Fibroblast of skin of right biceps (primary cell): Measurements from ENCODE around the gene ADAMTS14.

Experiments
- DNase-seq: peaks from one replicate; pipeline ENCODE4 v3.0.0-alpha.2; 2013

ADAMTS14 gene

DNA sequence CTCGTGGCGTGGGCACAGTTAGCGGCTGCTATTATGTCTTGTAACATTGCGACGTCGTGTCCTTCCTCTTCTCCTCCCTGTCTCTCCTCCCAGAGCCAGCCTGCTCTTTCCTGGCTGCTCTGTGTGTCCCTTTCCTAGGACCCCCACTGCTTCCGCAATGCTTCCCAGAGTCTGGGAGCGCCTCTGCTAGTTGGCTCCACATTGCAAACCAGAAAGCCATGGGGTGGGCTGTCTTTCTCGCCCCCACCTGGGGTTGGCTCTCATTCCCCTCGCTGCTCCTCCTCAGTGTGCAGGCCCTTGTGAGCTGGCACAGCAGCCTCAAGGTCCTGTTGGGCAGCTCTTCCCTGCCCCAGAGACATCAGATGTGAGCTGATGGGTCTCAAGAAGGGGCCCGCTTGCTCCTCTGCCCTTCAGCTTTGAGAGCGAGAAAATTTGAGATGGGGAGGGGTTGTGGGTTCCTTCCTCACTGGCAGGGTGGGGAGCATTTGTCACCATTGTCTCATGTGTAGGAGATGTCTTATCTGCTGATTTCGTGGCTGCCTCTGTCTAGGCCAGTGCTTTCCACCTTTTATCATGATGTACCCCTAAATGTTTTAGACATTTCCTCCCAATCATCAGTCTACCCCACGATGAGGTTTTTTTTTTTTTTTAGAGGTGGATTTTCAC, 3.3 kb downstream of the ADAMTS14 start:
- no peak for DNase-seq

GRCh38 chr10:70676511-70676910, 4.2 kb downstream of the ADAMTS14 start:
- no peak for DNase-seq

DNA sequence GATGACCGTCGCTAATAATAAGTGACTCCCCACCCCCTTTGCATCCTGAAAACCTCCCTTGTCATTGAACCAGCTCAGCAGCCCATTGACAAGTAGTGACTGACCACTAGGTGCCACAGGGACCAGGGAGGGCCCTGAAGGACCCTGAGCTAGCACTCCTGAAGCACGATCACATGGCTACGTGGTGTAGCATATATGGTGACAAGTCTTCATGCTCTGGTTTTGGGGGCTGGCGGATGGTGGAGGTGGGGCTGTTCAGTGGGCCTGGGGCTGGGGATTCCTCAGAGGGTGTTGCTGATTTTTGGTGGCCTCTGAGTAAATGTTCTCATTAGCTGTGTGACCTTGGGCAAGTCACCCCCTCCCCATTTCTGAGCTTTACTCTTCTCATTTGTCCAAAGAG, 4.7 kb downstream of the ADAMTS14 start:
- DNase-seq: no peak

- DNase-seq: no peak
Measured at GRCh38 chr10:70677620-70678249, 5.4 kb downstream of the ADAMTS14 start.

DNA sequence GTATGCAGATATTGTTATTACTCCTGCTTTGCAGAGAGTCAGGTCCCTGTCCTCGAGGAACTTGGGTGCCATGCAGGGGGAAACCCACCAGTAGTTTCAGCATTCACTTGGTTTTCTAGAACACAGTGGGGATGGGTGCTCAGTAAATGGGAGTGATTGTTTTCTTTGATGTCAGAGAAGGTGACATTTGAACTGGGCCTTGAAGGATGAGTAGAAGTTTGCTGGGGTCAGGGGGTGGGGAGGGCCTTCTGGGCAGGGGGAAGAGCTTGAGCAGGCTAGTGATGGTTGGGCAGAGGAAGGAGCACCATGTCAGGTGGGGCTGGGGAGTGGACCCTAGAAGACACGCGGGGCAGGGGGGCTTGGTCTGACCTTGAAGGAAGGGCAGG, 5.9 kb downstream of the ADAMTS14 start:
- no peak for DNase-seq

- DNase-seq: no peak
Measured at GRCh38 chr10:70678757-70679489, 6.6 kb downstream of the ADAMTS14 start.

GRCh38 chr10:70679498-70679897, 7.2 kb downstream of the ADAMTS14 start:
- peak; percentile 93 for DNase-seq

DNA sequence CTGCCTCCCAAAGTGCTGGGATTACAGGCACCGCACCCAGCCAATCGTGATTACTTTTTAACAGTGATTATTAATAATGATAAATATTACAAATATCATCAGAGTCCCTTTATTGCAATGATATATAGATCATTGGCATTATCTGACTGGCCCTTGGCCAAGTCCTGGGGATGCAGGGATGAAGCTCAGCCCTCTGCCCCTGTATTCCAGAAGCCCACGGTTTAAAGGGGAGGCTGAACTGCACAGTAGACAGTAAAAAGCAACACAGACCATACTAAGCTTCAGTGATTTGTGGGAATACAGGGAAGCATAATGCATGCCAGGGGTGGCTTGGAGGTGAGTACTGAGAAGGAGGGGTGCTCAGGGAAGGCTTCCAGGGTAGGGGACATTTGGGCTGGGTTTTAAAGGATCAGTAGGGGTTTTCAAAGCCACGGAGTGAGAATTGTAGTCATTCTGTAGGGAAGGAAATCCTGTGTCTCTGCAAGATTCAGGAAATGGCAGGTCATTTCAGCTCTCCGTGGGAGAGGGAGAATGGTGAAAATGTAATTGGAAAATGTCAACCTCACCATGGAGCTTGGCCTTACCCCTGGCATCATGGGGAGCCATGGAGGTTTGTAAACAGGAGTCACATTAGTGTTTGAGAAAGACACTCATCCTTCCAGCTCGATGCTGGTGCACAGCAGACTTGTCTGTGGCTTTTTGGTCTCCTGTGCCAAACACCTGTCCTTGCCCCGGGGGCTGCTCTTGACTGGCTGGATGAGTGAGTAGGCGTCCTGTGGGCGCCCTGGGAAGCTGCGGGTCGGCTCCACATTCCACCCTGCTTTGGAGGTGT, 8.8 kb downstream of the ADAMTS14 start:
- DNase-seq: no peak

- no peak for DNase-seq
Measured at GRCh38 chr10:70681731-70682005, 9.4 kb downstream of the ADAMTS14 start.

DNA sequence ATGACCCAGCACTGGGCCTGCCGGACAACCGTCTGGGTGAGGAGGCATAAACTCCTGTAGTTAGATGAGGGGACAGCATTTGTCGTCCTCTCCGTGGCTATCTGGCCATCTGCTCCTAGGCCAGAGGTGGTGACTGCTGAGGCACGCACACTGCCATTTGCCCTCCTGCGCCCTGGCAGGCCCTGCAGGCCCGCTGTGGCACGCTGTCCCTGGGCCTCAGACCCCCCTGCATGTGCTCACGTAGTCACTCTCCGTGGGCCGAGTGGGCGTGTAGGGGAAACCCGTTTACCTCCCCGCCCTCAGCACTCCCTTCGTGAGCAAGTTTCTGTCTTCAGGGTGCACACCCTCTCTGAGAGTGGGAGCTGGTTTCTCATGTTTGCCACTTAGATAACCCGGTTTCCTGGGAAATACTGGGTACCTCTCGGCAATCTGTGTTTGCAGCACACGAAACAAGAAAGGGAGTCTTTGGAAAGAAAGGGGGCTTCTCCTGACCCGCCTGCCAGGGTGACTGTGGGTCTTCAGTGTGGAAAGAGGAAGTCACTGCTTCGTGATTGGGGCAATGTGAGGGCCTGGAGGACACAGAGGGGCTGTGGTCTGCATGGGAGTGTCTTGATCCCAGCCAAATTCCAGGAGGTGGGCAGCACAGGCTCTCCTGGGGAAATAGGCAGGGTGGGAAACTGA, 10.8 kb downstream of the ADAMTS14 start:
- DNase-seq: no peak

GRCh38 chr10:70683601-70683934, 11.3 kb downstream of the ADAMTS14 start:
- no peak for DNase-seq

DNA sequence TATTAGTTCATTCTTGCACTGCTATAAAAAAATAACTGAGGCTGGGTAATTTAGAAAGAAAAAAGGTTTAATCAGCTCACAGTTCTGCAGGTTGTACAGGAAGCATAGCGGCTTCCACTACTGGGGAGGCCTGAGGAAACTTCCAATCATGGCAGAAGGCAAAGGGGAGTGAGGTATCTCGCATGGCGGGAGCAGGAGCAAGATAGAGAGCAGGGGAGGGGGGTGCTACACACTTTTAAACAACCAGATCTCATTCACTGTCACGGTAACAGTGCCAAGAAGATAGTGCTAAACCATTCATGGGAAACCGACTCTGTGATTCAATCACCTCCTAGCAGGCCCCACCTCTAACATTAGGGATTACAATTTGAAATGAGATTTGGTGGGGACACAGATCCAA, 11.6 kb downstream of the ADAMTS14 start:
- DNase-seq: no peak

DNA sequence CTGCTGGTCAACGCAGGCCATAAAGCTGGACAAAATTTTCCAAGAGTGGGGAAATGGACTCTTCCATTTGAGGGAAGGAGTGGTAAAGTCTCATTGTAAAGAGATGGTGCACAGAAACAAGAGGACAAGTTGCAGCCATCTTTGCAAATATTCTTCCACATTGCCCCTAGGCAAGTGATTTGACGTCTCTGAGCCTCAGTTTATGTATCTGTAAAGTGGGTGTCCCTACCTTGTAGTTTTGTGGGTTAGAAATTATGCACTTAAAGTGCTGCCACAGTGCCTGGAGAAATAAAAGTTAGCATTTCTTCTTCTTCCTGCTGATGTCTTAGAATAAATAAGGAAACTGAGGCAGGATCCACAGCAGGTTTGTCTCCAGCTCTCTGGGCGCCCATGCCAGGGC, 12.1 kb downstream of the ADAMTS14 start:
- DNase-seq: no peak

GRCh38 chr10:70684839-70685454, 12.6 kb downstream of the ADAMTS14 start:
- DNase-seq: no peak

DNA sequence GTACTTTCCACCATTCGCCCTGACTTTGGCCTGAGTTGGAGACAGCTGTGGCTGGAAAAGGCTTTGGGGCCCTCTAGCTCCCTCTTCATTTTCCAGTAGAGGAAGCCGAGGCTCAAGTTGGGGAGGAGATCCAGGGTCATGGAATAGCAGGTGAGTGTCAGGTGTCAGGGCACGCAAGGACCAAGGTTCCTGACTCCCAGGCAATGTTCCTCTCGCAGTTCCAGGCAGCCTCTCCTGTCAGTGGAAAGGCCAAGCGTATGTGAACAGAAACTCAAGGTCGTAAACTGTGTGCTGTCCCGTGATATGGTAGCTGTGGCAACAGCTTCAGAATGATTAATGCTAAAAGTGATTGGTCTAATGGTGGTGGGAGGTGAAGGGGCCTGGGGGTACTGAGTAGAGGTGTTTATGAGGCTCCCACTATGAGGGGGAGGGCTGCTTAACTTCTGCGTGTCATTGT, 13.2 kb downstream of the ADAMTS14 start:
- DNase-seq: no peak

DNA sequence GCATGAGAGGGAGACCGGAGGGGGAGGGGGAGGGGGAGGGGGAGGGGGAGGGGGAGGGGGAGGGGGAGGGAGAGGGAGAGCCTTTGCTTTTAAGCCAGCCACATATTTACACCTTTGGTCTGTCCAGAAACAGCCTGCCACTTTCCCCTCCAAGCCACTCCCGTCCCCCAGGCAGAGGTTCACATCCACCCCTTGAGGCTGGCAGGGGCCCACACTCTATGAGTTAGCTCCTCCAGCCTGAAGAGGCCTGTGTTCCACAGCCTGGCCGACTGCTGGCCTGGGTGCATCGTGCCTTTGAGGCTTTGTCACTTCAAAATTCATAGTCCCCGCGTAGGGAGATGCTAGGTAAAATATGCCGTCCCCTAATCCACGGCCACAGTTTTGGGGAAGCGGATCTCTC, 16.5 kb downstream of the ADAMTS14 start:
- no peak for DNase-seq

DNA sequence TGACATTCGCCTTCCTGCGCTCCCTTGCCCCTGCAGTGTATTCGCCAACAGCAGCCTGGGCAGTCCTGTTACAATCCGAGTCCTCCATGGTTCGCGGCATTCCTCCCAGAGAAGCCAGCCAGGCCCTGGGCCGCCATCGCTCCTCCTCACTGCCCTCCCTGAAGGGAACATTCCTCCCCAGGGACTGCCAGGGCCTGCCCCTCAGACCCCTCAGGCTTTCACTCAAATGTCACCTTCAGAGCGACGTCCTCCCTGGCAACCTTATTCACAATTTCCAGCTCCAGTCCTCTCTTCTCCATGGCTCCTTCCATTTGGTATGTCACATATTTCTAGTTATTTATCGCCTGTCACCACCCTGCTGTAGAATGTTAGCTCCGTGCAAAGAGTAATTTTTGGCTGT, 17.4 kb downstream of the ADAMTS14 start:
- DNase-seq: peak; percentile 42

DNA sequence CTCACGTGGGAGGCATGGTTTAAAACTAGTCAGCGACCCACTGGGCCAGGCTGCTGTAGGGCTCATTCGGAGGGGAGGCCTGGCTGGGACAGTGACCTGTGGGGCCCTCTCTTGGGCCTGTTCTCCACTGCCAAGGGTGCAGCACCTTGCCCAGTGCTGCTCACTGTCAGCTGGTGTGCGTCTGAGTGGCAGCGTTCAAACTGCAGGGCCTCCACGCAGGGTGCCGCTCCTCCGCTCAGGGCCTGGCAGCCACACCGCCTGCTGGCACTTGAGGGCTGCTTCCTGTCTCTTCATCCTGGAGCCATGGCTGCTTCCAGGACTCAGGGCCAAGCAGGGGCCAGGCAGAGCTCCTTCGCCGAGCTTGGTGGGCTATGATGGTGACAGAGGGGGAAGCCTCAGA, 18.3 kb downstream of the ADAMTS14 start:
- no peak for DNase-seq

- no peak for DNase-seq
Measured at GRCh38 chr10:70691611-70692010, 19.3 kb downstream of the ADAMTS14 start.

DNA sequence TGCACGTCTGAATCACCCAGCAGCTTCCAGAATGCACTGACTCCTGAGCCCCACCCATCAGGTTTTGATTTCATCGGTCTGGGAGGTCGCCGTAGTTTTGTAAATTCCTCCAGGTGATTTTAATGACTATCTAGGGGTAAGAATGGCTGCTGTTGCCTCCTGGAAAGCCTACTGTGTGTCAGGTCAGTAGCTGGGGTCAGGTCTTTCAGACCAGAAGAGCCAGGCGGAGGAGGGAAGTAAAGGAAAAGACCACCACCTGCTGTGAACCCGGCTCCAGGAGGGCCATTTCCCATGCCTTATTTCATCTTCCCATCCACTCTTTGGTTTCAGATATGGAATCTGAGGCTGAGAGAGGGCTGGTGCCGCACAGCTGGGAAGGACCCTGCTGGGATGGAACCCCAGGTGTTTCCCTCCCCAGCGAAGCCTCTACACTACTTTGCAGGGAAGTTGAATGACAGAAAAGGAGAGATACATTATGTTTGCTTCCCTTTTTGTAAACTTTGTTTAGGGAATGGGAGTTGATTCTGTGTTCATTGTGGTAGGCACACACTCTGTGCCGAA, 19.8 kb downstream of the ADAMTS14 start:
- DNase-seq: no peak

- peak; percentile 97 for DNase-seq
Measured at GRCh38 chr10:70693619-70694335, 21.5 kb downstream of the ADAMTS14 start.
